ENCODE data around the gene SHC3. TPM values are rescaled to one million over a fixed set of nuclear protein-coding genes. Genes with fewer than 3 reads are reported as not detected.

The SHC3 gene
- total RNA-seq, 4 donors from 2014 or later = 0.38 to 9.3 (median 4.4) TPM

- no peak for DNase-seq
- H3K27ac ChIP-seq = peak overlapping the region in 1 of 4 donors; percentile 58
- H3K27me3 ChIP-seq = no peaks in the 10 kb centered on the region
- H3K9me3 ChIP-seq = no peaks in the 10 kb centered on the region
- intact Hi-C loops (cut with DNase I) = no loop called here
- TF ChIP-seq CTCF (IDR thresholded peaks at IDR 0.05) (no peak), POLR2A (IDR thresholded peaks at IDR 0.05) (no peak)
- peaks cover 0 to 18% (median 3%) of the 10 kb centered on the region in 3 donors for H3K4me1 ChIP-seq
- no peak overlapping the region for H3K4me3 ChIP-seq
- no peaks in the 10 kb centered on the region for H3K36me3 ChIP-seq
Measured at GRCh38 chr9:89165341-89165740, 13.3 kb downstream of the SHC3 start.

- TF ChIP-seq POLR2A (IDR thresholded peaks at IDR 0.05) (no peak), CTCF (IDR thresholded peaks at IDR 0.05) (no peak)
- no peak overlapping the region for H3K27ac ChIP-seq
- no peaks in the 10 kb centered on the region for H3K27me3 ChIP-seq
- intact Hi-C loops (cut with DNase I) = no loop called here
- H3K4me3 ChIP-seq = no peak overlapping the region
- no peak for DNase-seq
- H3K9me3 ChIP-seq = no peaks in the 10 kb centered on the region
- no peaks in the 10 kb centered on the region for H3K4me1 ChIP-seq
- H3K36me3 ChIP-seq = no peaks in the 10 kb centered on the region
- 79 to 84% methylated on average over 8 of the region's 8 CpGs for WGBS, 2 donors
Measured at GRCh38 chr9:89161221-89161620, 17.4 kb downstream of the SHC3 start.

- no peak overlapping the region for H3K4me3 ChIP-seq
- no peaks in the 10 kb centered on the region for H3K36me3 ChIP-seq
- intact Hi-C loops (cut with DNase I) = no loop called here
- DNase-seq = no peak
- TF ChIP-seq CTCF (IDR thresholded peaks at IDR 0.05) (no peak), POLR2A (IDR thresholded peaks at IDR 0.05) (no peak)
- WGBS, 2 donors = 65 to 72% methylated on average over 5 of the region's 5 CpGs
- H3K4me1 ChIP-seq = no peaks in the 10 kb centered on the region
- no peaks in the 10 kb centered on the region for H3K9me3 ChIP-seq
- H3K27me3 ChIP-seq = no peaks in the 10 kb centered on the region
- no peak overlapping the region for H3K27ac ChIP-seq
Measured at GRCh38 chr9:89160806-89161205, 17.8 kb downstream of the SHC3 start.

- TF ChIP-seq POLR2A (IDR thresholded peaks at IDR 0.05) = no peak
- TF ChIP-seq CTCF (IDR thresholded peaks at IDR 0.05) = no peak
- 49 to 62% methylated on average over 9 to 14 of the region's 14 CpGs for WGBS, 2 donors
- Histone ChIP-seq H3K4me3 (no peak overlapping the region), H3K27me3 (no peaks in the 10 kb centered on the region), H3K36me3 (no peaks in the 10 kb centered on the region), H3K9me3 (no peaks in the 10 kb centered on the region), H3K4me1 (peaks cover 0 to 16% (median 12%) of the 10 kb centered on the region in 3 donors), H3K27ac (peak overlapping the region in 1 of 4 donors; percentile 55)
- no peak for DNase-seq
- intact Hi-C loops (cut with DNase I) = no loop called here
Measured at GRCh38 chr9:89154651-89155336, 23.8 kb downstream of the SHC3 start.

- Histone ChIP-seq H3K27me3 (no peaks in the 10 kb centered on the region), H3K4me1 (peaks cover 0 to 16% (median 12%) of the 10 kb centered on the region in 3 donors), H3K36me3 (no peaks in the 10 kb centered on the region), H3K4me3 (no peak overlapping the region), H3K9me3 (no peaks in the 10 kb centered on the region), H3K27ac (no peak overlapping the region)
- no peak for DNase-seq
- intact Hi-C loops (cut with DNase I) = no loop called here
- 0 to 59% methylated on average over 1 to 4 of the region's 4 CpGs for WGBS, 2 donors
- TF ChIP-seq POLR2A (IDR thresholded peaks at IDR 0.05) (no peak), CTCF (IDR thresholded peaks at IDR 0.05) (no peak)
Measured at GRCh38 chr9:89154218-89154617, 24.4 kb downstream of the SHC3 start.

Measured in esophagus squamous epithelium (tissue), 5 donors.